Inferior parietal cortex (tissue), 1 donor: ENCODE results near the gene ZNF543.
"Not testable (repeated sequence)": the region's sequence is repeated elsewhere in the genome, so short reads cannot be mapped to it uniquely, and the experiment has no call there.

ENCODE experiments used
- DNase-seq: peaks from one replicate; pipeline ENCODE4 v3.0.0-alpha.2; 2016; ENCODE audit errors: extremely low spot score

ZNF543 gene

DNA sequence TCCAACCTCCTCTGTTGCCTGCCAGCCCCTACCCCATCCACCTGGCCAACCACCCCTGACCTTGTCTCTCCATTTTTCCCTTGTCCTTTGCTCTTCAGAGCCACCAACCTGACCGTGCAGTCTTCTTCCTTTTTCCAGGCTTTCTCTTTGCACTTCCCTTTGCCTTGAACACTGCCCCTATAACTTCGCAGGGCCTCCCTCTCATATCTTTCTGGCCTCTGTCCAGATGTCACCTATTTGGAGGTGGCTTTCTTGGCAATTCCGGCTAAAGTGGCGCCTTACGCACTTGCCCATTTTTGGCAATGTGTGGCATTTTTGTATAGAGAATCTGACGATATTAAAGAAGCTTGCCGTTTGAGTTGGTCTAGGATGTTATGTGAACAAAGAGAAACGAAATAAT lies 844 bp downstream of the ZNF543 start:
- DNase-seq = no peak

GRCh38 chr19:57321751-57322150 lies 1.5 kb downstream of the ZNF543 start:
- DNase-seq = no peak

DNA sequence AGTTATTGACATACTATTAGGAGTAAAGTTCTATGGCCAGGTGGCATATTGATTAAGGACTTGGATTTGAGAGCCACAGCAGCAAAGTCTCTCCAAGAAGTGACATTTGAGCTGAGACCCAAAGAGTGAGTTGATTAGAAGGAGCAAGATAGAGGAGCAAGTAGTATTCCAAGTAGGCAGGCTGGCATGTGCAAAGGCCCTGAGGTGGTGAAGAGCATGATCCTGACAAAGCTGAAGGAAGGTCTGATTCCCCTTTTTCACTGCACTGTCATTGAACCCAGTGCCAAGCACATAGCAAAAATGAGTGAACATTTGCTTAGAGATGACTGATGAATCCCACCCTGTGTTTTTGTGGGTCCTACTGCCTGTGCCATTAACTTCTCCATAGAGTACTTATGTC lies 4.7 kb downstream of the ZNF543 start:
- DNase-seq = no peak

DNA sequence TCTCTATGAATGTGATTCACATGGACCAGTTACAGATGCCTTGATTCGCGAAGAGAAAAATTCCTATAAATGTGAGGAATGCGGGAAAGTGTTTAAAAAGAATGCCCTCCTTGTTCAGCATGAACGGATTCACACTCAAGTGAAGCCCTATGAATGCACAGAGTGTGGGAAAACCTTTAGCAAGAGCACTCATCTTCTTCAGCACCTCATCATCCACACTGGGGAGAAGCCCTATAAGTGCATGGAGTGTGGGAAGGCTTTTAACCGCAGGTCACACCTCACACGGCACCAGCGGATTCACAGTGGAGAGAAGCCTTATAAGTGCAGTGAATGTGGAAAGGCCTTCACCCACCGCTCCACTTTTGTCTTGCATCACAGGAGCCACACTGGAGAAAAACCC lies 7.7 kb downstream of the ZNF543 start:
- DNase-seq = no peak

DNA sequence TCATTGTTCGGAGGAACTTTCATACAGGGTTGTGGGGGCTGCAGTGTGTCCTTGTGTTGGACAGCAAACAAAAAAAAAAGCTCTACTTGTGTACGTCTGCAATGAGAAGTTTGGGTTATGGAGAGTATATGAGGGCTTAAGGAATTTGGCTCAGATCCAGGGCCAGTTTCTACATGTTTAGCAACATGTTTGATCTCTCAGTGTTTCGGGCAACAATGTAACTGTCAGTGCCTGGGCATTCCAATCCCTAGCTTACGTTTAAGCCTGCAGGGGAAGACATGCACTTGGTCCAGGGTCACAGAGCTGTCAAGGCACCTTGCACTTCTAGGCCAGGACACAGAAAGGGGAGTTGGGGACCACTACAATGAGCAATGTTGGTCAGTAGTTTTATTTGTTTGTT lies 13.9 kb downstream of the ZNF543 start:
- DNase-seq = no peak

GRCh38 chr19:57338877-57339276 lies 18.6 kb downstream of the ZNF543 start:
- DNase-seq = no peak

GRCh38 chr19:57342582-57342981 lies 22.3 kb downstream of the ZNF543 start:
- no peak for DNase-seq

DNA sequence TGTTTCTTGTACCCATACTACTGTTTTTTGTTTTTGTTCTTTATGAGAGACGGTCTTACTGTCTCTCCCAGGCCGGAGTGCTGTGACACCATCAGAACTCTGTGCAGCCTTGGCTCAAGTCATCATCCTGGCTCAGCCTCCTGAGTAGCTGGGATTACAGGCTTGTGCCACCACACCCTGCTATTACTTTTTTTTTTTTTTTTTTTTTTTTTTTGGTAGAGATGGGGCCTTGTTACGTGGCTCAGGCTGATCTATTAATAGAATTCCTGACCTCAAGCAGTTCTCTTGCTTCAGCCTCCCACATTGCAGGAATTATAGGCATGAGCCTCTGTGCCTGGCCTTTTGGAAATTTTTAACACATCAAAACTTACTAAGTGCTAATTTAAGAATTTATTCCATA lies 27.9 kb downstream of the ZNF543 start:
- DNase-seq = no peak

DNA sequence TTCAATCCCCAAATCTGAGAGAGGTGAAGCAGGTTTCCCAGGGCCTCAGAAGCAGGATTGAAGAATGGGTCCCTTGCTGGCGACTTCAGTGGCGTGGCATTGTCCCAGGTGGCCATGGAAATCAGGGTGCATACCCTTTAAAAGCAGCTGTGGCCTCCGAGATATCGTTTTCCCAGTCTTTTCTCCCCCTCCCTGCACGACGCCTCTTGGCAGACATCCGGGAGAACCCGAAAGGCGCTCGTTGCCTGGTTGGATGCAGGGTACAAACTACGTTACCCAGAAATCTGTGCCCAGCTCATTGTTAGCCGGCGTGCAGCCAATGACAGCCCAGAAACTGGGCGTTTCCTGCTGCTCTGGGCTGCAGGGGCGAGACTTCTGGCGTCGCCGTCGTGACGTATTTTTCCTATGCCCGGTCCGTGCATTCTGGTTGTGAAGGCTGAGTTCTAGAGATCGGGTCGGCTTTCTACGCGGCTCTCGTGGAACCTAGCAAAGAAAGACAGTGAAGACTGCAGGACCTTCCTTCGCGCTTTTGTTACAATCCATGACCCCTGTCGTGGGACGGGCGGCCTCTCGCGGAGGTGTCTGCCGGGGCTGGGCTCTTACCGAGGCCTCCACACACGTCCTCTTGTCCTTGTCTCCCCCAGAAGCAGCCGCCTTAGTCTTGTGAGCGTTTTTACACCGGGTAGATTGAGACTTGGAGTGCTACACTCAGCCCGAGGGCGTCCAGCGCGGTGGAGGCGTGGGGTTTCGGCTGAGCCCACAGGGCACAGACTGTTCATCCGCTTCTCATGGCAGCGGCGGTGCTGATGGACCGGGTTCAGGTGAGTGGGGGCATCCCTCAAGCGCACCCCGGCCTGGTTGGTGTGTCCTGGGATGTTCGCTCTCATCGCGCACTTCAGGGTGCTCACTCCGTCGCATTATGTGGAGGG lies 30.9 kb downstream of the ZNF543 start, which contains the start of gene ZNF304:
ZNF304 (plus strand) TSS at position 395 of the 929 bp plus-strand sequence; CDS start at position 789, 394 bp downstream.
- peak; percentile 98 for DNase-seq

DNA sequence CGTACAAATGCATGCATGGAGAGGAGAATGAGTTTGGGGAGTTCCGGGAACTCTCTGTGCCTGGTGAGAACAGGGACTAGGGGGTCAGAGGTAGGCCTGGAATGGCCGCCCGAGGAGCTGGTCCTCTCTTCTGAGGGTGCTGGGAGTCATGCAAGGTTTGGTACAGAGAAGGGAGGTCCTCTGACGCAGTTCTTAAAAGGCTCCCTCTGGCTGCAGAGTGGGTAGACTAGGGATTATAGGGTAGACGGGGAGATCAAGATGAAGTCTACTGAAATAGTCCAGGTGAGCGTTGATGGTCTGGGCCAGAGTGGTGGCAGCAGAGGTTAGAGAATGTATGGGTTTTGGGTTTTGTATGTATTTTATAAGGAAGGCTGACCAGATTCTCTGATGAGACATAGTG lies 31.6 kb downstream of the ZNF543 start:
- DNase-seq = no peak

GRCh38 chr19:57355916-57356315 lies 35.6 kb downstream of the ZNF543 start:
- DNase-seq = no peak

GRCh38 chr19:57357406-57357805 lies 37.1 kb downstream of the ZNF543 start:
- no peak for DNase-seq

DNA sequence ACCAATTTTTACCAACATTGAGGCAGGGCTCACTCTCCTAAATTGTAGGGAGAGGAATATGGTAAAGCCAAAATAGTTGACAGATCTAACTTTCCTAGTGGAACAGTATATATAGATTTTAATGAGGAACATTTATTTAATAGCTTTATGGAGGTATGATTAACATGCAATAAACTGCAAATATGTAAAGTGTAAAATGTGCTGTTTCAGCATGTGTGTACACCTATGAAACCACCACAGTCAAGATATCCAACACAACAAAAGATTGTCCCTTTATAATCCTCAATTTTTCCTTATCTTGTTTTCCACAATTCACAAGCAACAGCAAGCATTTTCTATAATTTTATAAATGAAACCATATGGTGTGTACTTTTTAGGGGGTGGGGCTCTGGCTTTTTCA lies 39.0 kb downstream of the ZNF543 start:
- no peak for DNase-seq

DNA sequence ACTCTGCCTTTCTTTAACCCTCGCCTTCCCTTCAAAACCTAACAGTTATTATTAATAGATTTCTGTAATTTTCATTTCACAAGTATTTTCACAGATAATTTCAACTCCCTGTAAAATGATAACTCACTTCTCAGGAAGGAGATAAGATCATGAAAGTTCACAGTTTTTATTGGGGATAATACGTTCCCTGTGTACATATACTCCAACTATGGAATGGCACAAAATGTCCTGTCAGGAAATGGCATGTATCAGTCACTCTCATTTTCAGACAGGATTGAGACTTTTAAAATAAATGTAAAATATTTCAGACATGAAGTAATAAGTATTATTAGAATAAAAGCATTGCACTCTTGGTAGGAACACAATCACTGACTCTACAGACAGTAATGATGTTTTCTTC lies 42.1 kb downstream of the ZNF543 start:
- no peak for DNase-seq

- DNase-seq = peak; percentile 98
Measured at GRCh38 chr19:57362997-57363687, 42.9 kb downstream of the ZNF543 start, which contains the start of the genes TRAPPC2B and ZNF547. Gene TRAPPC2B, plus strand, starts transcription at chr19:57363551. Its CDS starts 1,283 bp downstream, at chr19:57364834. Gene ZNF547, plus strand, starts transcription at chr19:57363551. Its CDS starts 5,005 bp downstream, at chr19:57368556.

DNA sequence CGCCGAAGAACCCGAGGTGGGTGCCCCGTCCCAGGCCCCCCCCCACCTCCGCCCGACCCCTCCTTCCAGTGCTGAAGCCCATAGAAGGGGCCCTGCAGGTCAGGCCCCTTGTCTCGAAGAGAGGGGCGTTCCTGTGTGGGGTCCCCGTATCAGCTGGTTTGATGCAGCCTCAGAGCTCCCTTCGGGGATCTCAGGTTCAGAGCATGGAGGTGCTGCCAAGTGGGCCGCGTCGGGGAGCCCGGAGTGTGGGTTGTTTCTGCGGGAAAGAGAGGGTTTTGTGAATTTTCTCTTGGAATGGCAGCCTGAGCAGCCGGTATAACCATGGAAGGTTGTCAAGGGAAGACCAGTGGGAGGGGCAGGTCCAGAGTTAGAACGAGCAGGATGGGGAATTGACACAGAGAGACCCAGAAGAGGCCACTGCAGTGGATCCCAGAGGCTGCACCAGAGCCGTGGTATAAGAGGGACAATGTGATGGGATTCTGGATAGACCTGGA lies 43.5 kb downstream of the ZNF543 start:
- DNase-seq = no peak

- no peak for DNase-seq
Measured at GRCh38 chr19:57366776-57367175, 46.5 kb downstream of the ZNF543 start.

GRCh38 chr19:57374179-57374578 lies 53.9 kb downstream of the ZNF543 start:
- DNase-seq = no peak

DNA sequence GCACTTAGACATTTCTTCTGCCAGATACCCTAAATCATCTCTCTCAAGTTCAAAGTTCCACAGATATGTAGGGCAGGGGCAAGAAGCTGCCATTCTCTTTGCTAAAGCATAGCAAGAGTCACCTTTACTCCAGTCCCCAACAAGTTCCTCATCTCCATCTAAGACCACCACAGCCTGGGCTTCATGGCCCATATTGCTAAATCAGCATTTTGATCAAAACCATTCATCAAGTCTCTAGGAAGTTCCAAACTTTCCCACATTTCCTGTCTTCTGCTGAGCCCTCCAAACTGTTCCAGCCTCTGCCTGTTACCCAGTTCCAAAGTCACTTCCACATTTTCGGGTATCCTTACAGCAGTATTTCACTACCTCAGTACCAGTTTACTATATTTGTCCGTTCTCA lies 54.4 kb downstream of the ZNF543 start:
- not testable (repeated sequence) for DNase-seq

- DNase-seq = no peak
Measured at GRCh38 chr19:57376151-57376550, 55.9 kb downstream of the ZNF543 start.

DNA sequence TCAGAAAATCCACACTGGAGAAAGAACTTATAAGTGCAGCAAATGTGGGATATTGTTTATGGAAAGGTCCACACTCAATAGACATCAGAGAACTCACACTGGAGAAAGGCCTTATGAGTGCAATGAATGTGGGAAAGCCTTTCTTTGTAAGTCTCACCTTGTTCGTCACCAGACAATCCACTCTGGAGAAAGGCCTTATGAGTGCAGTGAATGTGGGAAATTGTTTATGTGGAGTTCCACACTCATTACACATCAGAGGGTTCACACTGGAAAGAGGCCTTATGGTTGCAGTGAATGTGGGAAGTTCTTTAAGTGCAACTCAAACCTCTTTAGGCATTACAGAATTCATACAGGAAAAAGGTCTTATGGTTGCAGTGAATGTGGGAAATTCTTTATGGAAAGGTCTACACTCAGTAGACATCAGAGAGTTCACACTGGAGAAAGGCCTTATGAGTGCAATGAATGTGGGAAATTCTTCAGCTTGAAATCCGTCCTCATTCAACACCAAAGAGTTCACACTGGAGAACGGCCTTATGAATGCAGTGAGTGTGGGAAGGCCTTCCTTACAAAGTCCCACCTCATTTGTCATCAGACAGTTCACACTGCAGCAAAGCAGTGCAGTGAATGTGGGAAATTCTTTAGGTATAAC lies 57.4 kb downstream of the ZNF543 start:
- no peak for DNase-seq
